GM13976 (cell line): ENCODE data around the gene NUP214.

Experiments used
- DNase-seq: peaks from one replicate; pipeline ENCODE4 v3.0.0; 2012; ENCODE audit warnings: low spot score
- CTCF ChIP-seq: IDR thresholded peaks from 2 replicates; pipeline ENCODE4 v1.5.1; 2012; ENCODE audit warnings: borderline replicate concordance, mild to moderate bottlenecking; ENCODE audit not compliant: insufficient read depth; ENCODE audit errors: extremely low read depth, missing control alignments, control extremely low read depth
- in situ Hi-C: fragments of 300-500 bp; cut with MboI; formaldehyde crosslinking; loops from one replicate; pipeline ENCODE4 v1.12.0; 2022; ENCODE audit warnings: low sequenced_read_pairs, mixed read lengths, inconsistent platforms; ENCODE audit not compliant: unreplicated experiment

NUP214 gene

DNA sequence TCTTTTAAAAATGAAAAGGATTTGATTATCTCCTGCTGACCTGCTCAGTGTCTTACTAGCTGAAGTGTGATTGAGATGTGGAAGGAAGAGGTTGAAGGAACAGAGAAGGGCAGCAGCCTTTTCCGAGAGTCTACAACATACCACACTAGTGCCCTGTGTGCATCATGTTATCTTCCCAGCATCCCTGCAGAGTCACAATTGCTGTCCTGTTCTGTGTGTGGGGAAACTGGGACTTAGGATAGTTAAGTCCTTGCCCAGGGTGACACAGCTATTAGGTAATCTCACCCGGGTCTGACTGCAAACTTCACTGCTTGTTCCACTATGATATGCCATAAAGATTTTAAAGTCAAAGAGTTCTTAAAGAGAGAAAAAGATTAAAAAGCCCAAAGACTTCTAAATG, 95.1 kb downstream of the NUP214 start:
- no peak for TF ChIP-seq CTCF
- in situ Hi-C loops: no loop called here
- DNase-seq: no peak

DNA sequence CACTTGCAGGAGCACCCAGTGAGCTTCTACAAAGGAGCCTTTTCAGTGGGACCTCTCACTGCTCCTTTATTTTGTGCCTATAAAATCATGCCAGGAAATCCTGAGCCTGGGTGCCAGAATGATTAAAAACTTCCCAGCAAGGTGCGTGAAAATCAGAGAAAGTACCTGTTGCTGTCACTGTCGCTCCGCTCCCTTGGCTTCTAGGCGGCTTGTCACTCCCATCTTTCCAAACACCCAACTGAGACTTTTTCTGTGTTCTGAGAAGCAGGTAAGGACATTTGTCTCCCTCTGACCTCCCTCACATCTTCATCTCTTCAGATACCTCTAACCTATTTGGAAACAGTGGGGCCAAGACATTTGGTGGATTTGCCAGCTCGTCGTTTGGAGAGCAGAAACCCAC, 97.1 kb downstream of the NUP214 start:
- in situ Hi-C loops: no loop called here
- TF ChIP-seq CTCF: no peak
- no peak for DNase-seq

DNA sequence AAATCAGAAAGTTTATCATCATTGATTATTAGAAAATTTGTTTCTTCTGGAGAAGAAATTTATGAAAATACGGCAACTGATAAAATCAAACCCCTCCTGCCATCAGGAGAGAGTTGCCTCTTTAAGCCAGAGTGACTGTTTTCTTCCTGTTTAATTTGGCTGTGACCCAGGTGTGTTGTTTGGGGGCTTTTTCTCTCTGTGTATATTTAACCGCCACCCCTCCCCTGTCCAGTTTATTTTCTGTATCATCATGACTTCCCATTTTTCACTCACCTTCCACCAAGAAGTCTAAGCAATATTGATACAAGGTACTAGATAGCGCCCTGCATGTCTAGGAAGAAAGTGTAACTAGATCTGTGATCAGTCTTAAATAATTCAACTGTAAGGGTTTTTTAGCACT, 100.8 kb downstream of the NUP214 start:
- TF ChIP-seq CTCF: no peak
- in situ Hi-C loops: no loop called here
- DNase-seq: no peak

GRCh38 chr9:131227112-131227958, 101.9 kb downstream of the NUP214 start:
- in situ Hi-C loops: no loop called here
- TF ChIP-seq CTCF: no peak
- no peak for DNase-seq

GRCh38 chr9:131227959-131228460, 102.6 kb downstream of the NUP214 start:
- in situ Hi-C loops: no loop called here
- no peak for DNase-seq
- no peak for TF ChIP-seq CTCF

DNA sequence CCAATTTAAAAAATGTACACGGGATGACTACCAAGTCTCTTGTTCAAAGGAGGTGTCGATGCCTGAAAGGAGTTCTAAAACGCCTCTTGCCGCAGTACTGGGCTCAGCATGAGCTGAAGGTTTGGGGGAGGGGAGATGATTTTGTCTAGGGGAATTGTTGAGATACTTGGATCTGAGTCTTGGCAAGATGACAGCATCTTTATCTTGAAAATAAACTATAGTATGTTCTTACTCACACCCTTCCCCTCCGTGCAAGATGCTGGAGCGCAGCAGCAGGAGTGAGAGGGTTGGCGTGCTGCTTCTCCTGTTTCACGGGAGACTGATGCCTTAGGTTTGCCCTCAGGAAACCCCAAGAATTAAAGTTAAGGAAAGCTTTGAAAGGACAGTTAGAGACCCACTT, 103.6 kb downstream of the NUP214 start:
- no peak for TF ChIP-seq CTCF
- DNase-seq: no peak
- in situ Hi-C loops: no loop called here
